Thoracic aorta (tissue), 2 donors: ENCODE results near the gene CD226. TPM values are rescaled to one million over a fixed set of nuclear protein-coding genes. Genes with fewer than 3 reads are reported as not detected.
"Not testable (repeated sequence)": the region's sequence is repeated elsewhere in the genome, so short reads cannot be mapped to it uniquely, and the experiment has no call there.

Source experiments
- ATAC-seq: fragments of 150-250 bp; one replicate; pipeline ENCODE4 v1.8.0; 2017; ENCODE audit warnings: low read depth; ENCODE audit not compliant: insufficient number of reproducible peaks, low FRiP score
- DNase-seq: peaks from one replicate; pipeline ENCODE4 v3.0.0-alpha.2; 2020; ENCODE audit warnings: low spot score
- H3K27ac ChIP-seq, 2 donors: fragments of 200-600 bp; sonication (generic); 1 replicate in 1 of 2; 2 replicates in 1 of 2; pipeline ENCODE4 v1.5.1; 2016; ENCODE audit warnings: mild to moderate bottlenecking in 2 of 2, moderate library complexity in 2 of 2
- H3K27me3 ChIP-seq: fragments of 200-600 bp; sonication (generic); replicated peaks from 2 replicates; pipeline ENCODE4 v1.6.0; 2016; ENCODE audit warnings: mild to moderate bottlenecking; ENCODE audit not compliant: insufficient read depth
- H3K36me3 ChIP-seq: fragments of 200-600 bp; sonication (generic); one replicate; pipeline ENCODE4 v1.5.1; 2016
- H3K4me1 ChIP-seq, 2 donors: fragments of 200-600 bp; sonication (generic); 1 replicate in 1 of 2; 2 replicates in 1 of 2; pipeline versions ENCODE4 v1.5.1 to v1.6.0; 2016; ENCODE audit warnings: low read depth in 2 of 2, mild to moderate bottlenecking in 1 of 2; ENCODE audit not compliant: control insufficient read depth in 1 of 2
- H3K4me3 ChIP-seq: fragments of 200-600 bp; sonication (generic); 2 replicates; pipeline ENCODE4 v1.5.1; 2016; ENCODE audit warnings: mild to moderate bottlenecking
- H3K9me3 ChIP-seq: fragments of 200-600 bp; sonication (generic); 2 replicates; pipeline ENCODE4 v1.5.1; 2016
- CTCF ChIP-seq: fragments of 200-600 bp; sonication (generic); IDR thresholded peaks from one replicate; pipeline ENCODE4 v1.5.1; 2019; ENCODE audit warnings: antibody characterized with exemption
- total RNA-seq, 2 donors: library from RNA; depleted of rRNA; stranded (reverse); fragments of >200 nt; gene quantifications; one replicate each; pipeline versions ENCODE4 v1.1.0 to v1.2.3, GENCODE V29; 2016

The CD226 gene
- total RNA-seq, 2 donors from 2014 or later = 0.68 to 3.7 TPM

GRCh38 chr18:69885841-69886531 is 61.7 kb downstream of the CD226 start:
- Histone ChIP-seq H3K9me3 (no peaks in the 10 kb centered on the region), H3K36me3 (no peaks in the 10 kb centered on the region), H3K4me3 (no peak overlapping the region), H3K4me1 (no peaks in the 10 kb centered on the region), H3K27ac (no peak overlapping the region), H3K27me3 (no peaks in the 10 kb centered on the region)
- no peak for TF ChIP-seq CTCF
- ATAC-seq (no peak), DNase-seq (no peak)

GRCh38 chr18:69885355-69885754 is 62.3 kb downstream of the CD226 start:
- Histone ChIP-seq H3K27me3 (no peaks in the 10 kb centered on the region), H3K27ac (no peak overlapping the region), H3K9me3 (no peaks in the 10 kb centered on the region), H3K4me3 (no peak overlapping the region), H3K36me3 (no peaks in the 10 kb centered on the region), H3K4me1 (no peaks in the 10 kb centered on the region)
- no peak for TF ChIP-seq CTCF
- DNase-seq (no peak), ATAC-seq (no peak)

- TF ChIP-seq CTCF = no peak
- no peak for ATAC-seq
- Histone ChIP-seq H3K4me1 (no peaks in the 10 kb centered on the region), H3K9me3 (no peaks in the 10 kb centered on the region), H3K27me3 (no peaks in the 10 kb centered on the region), H3K27ac (no peak overlapping the region), H3K4me3 (no peak overlapping the region), H3K36me3 (no peaks in the 10 kb centered on the region)
- DNase-seq = no peak
These were observed 63.9 kb downstream of the CD226 start for GRCh38 chr18:69883781-69884180.

- H3K9me3 ChIP-seq = no peaks in the 10 kb centered on the region
- no peaks in the 10 kb centered on the region for H3K4me1 ChIP-seq
- H3K27me3 ChIP-seq = no peaks in the 10 kb centered on the region
- H3K27ac ChIP-seq = no peak overlapping the region
- DNase-seq = no peak
- TF ChIP-seq CTCF = no peak
- H3K36me3 ChIP-seq = no peaks in the 10 kb centered on the region
- ATAC-seq = no peak
- H3K4me3 ChIP-seq = no peak overlapping the region
These were observed 64.6 kb downstream of the CD226 start for GRCh38 chr18:69882965-69883668.

- Histone ChIP-seq H3K27ac (no peak overlapping the region), H3K36me3 (no peaks in the 10 kb centered on the region), H3K27me3 (no peaks in the 10 kb centered on the region), H3K4me3 (no peak overlapping the region), H3K4me1 (no peaks in the 10 kb centered on the region), H3K9me3 (no peaks in the 10 kb centered on the region)
- no peak for ATAC-seq
- DNase-seq = no peak
- no peak for TF ChIP-seq CTCF
These were observed 67.6 kb downstream of the CD226 start for GRCh38 chr18:69880083-69880482.

- ATAC-seq, DNase-seq, H3K4me1 ChIP-seq, H3K4me3 ChIP-seq, H3K27me3 ChIP-seq, H3K36me3 ChIP-seq, H3K9me3 ChIP-seq, H3K27ac ChIP-seq: not testable (repeated sequence)
These were observed 68.6 kb downstream of the CD226 start for GRCh38 chr18:69879051-69879450.
